H1 (cell line): ENCODE results near the gene FOXP4.

Experiments used
- ATF2 ChIP-seq: IDR thresholded peaks from 2 replicates; pipeline ENCODE4 v1.6.1; 2012; ENCODE audit warnings: low read length, inconsistent platforms
- CBX5 ChIP-seq: fragments of 300-800, 300-1000 bp; sonication (generic); IDR thresholded peaks from 2 replicates; pipeline ENCODE4 v1.7.1; 2016; ENCODE audit warnings: antibody characterized with exemption, low read length, low read depth
- CEBPB ChIP-seq: IDR thresholded peaks from 2 replicates; pipeline ENCODE4 v1.6.1; 2012; ENCODE audit warnings: low read depth, low read length
- CREB1 ChIP-seq: IDR thresholded peaks from 2 replicates; pipeline ENCODE4 v1.6.1; 2012; ENCODE audit warnings: inconsistent platforms
- CTCF ChIP-seq, 3 experiments: IDR thresholded peaks; 1 replicate in 2 of 3; 2 replicates in 1 of 3; pipeline versions ENCODE4 v1.5.1 to v1.6.1; 2011; ENCODE audit warnings: low read length in 3 of 3, mild to moderate bottlenecking in 3 of 3, inconsistent platforms in 2 of 3, low read depth in 1 of 3, moderate library complexity in 1 of 3; ENCODE audit not compliant: insufficient read depth in 1 of 3; ENCODE audit errors: control extremely low read depth in 1 of 3
- EP300 ChIP-seq, 2 experiments: IDR thresholded peaks; 1 replicate in 1 of 2; 2 replicates in 1 of 2; pipeline ENCODE4 v1.6.1; 2011 to 2012; ENCODE audit warnings: low read depth in 2 of 2, low read length in 2 of 2, mild to moderate bottlenecking in 2 of 2, borderline replicate concordance in 1 of 2, inconsistent platforms in 1 of 2, moderate library complexity in 1 of 2
- EZH2 ChIP-seq: fragments of 200-600 bp; sonication (generic); IDR thresholded peaks from 2 replicates; pipeline ENCODE4 v1.7.1; 2012; ENCODE audit warnings: low read depth, mild to moderate bottlenecking, moderate library complexity, low read length, inconsistent platforms; ENCODE audit not compliant: severe bottlenecking
- PHF8 ChIP-seq: fragments of 200-600 bp; sonication (generic); conservative IDR thresholded peaks from 2 replicates; pipeline ENCODE4 v1.7.1; 2012; ENCODE audit warnings: low read depth, mild to moderate bottlenecking, inconsistent platforms, low read length, moderate library complexity
- POLR2A ChIP-seq, 2 experiments: IDR thresholded peaks; 1 replicate in 1 of 2; 2 replicates in 1 of 2; pipeline ENCODE4 v1.6.1; 2011; ENCODE audit warnings: low read depth in 2 of 2, low read length in 2 of 2, mild to moderate bottlenecking in 2 of 2; ENCODE audit errors: control extremely low read depth in 1 of 2
- POLR2AphosphoS5 ChIP-seq: IDR thresholded peaks from 2 replicates; pipeline ENCODE4 v1.6.1; 2011; ENCODE audit warnings: low read depth, low read length
- RAD21 ChIP-seq, 2 experiments: IDR thresholded peaks in 1 of 2; conservative IDR thresholded peaks in 1 of 2; 2 replicates each; pipeline ENCODE4 v1.6.1; 2011; ENCODE audit warnings: low read depth in 2 of 2, low read length in 2 of 2, improper control_type of control experiment in 1 of 2, inconsistent platforms in 1 of 2, mild to moderate bottlenecking in 1 of 2, moderate library complexity in 1 of 2
- RXRA ChIP-seq: IDR thresholded peaks from 2 replicates; pipeline ENCODE4 v1.6.1; 2011; ENCODE audit warnings: low read depth, mild to moderate bottlenecking, low read length, moderate library complexity; ENCODE audit not compliant: insufficient read depth
- SIN3A ChIP-seq, 2 experiments: IDR thresholded peaks in 1 of 2; conservative IDR thresholded peaks in 1 of 2; 2 replicates each; pipeline ENCODE4 v1.6.1; 2011 to 2012; ENCODE audit warnings: low read length in 2 of 2, improper control_type of control experiment in 1 of 2, low read depth in 1 of 2, mild to moderate bottlenecking in 1 of 2
- TCF12 ChIP-seq: IDR thresholded peaks from 2 replicates; pipeline ENCODE4 v1.6.1; 2011; ENCODE audit warnings: low read depth, mild to moderate bottlenecking, low read length

GRCh38 chr6:41597246-41598000, 51.2 kb downstream of the FOXP4 start:
- TF ChIP-seq ATF2 (no peak), POLR2A (IDR thresholded peaks at IDR 0.05; ENCODE audit: control extremely low read depth in 1 of 2, low read depth in 2 of 2, low read length in 2 of 2) (no peak), TCF12 (no peak), EP300 (IDR thresholded peaks at IDR 0.05; ENCODE audit: borderline replicate concordance in 1 of 2, low read depth in 2 of 2, low read length in 2 of 2) (no peak), POLR2AphosphoS5 (no peak), EZH2 (no peak), RXRA (no peak), SIN3A (conservative IDR thresholded peaks at IDR 0.05 in 1 of 2, IDR thresholded peaks at IDR 0.05 in 1 of 2; ENCODE audit: low read depth in 1 of 2, low read length in 2 of 2) (no peak), CTCF (IDR thresholded peaks at IDR 0.05; ENCODE audit: control extremely low read depth in 1 of 3, insufficient read depth in 1 of 3, low read depth in 1 of 3, low read length in 3 of 3) (no peak), CBX5 (no peak), CREB1 (no peak), PHF8 (no peak), CEBPB (no peak), RAD21 (IDR thresholded peaks at IDR 0.05 in 1 of 2, conservative IDR thresholded peaks at IDR 0.05 in 1 of 2; ENCODE audit: low read depth in 2 of 2, low read length in 2 of 2) (no peak)
